Brain microvascular endothelial cell (primary cell): ENCODE data around the gene CGRRF1.

ENCODE experiments used
- DNase-seq: peaks from one replicate; pipeline ENCODE4 v3.0.0-alpha.2; 2020
- H3K27ac ChIP-seq: fragments of 250-450 bp; sonication (Bioruptor Pico); 2 replicates; pipeline ENCODE4 v1.5.1; 2020; ENCODE audit warnings: mild to moderate bottlenecking, moderate library complexity
- H3K27me3 ChIP-seq: fragments of 250-450 bp; sonication (Bioruptor Pico); replicated peaks from 2 replicates; pipeline ENCODE4 v1.5.1; 2020; ENCODE audit warnings: mild to moderate bottlenecking
- H3K36me3 ChIP-seq: fragments of 250-450 bp; sonication (Bioruptor Pico); replicated peaks from 2 replicates; pipeline ENCODE4 v1.5.1; 2020; ENCODE audit warnings: mild to moderate bottlenecking
- H3K4me3 ChIP-seq: 2 replicates; pipeline ENCODE4 v1.5.1; 2011; ENCODE audit warnings: low read depth, mild to moderate bottlenecking, control low read depth, low read length, moderate library complexity
- CTCF ChIP-seq: IDR thresholded peaks from 2 replicates; pipeline ENCODE4 v1.5.1; 2011; ENCODE audit warnings: low read depth, mild to moderate bottlenecking, moderate library complexity, low read length, control low read depth, inconsistent platforms; ENCODE audit errors: missing control alignments
- in situ Hi-C: cut with HindIII; loops from 2 replicates; pipeline ENCODE4 v1.10.0; 2017; ENCODE audit warnings: low sequenced_read_pairs, low pct_ligation_motif_present

CGRRF1 gene

GRCh38 chr14:54564868-54565784 lies 55.4 kb downstream of the CGRRF1 start:
- no peaks in the 10 kb centered on the region for H3K27me3 ChIP-seq
- H3K36me3 ChIP-seq: no peaks in the 10 kb centered on the region
- in situ Hi-C loops: no loop called here
- H3K4me3 ChIP-seq: peak overlapping the region; percentile 78
- no peak for TF ChIP-seq CTCF
- DNase-seq: peak; percentile 54
- H3K27ac ChIP-seq: peak overlapping the region; percentile 73

GRCh38 chr14:54565785-54566409 lies 56.2 kb downstream of the CGRRF1 start:
- no peaks in the 10 kb centered on the region for H3K27me3 ChIP-seq
- in situ Hi-C loops: no loop called here
- H3K27ac ChIP-seq: peak overlapping the region; percentile 73
- H3K36me3 ChIP-seq: no peaks in the 10 kb centered on the region
- TF ChIP-seq CTCF: no peak
- DNase-seq: peak; percentile 84
- H3K4me3 ChIP-seq: peak overlapping the region; percentile 78

- TF ChIP-seq CTCF: peak; percentile 67
- Histone ChIP-seq H3K4me3 (peak within 1 kb of the TSS; percentile 78), H3K36me3 (no peaks in the 10 kb centered on the region), H3K27me3 (no peaks in the 10 kb centered on the region), H3K27ac (peak within 1 kb of the TSS; percentile 73)
- in situ Hi-C loops: no loop called here
- peak; percentile 82 for DNase-seq
These were observed 56.9 kb downstream of the CGRRF1 start, which contains the start of gene SAMD4A for GRCh38 chr14:54566410-54567223. TSS of gene SAMD4A (plus strand) at chr14:54567128. CDS start at chr14:54567917, 789 bp downstream.

GRCh38 chr14:54567224-54567638 lies 57.5 kb downstream of the CGRRF1 start:
- TF ChIP-seq CTCF: no peak
- DNase-seq: no peak
- H3K4me3 ChIP-seq: peak overlapping the region; percentile 78
- peak overlapping the region; percentile 73 for H3K27ac ChIP-seq
- no peaks in the 10 kb centered on the region for H3K27me3 ChIP-seq
- in situ Hi-C loops: no loop called here
- no peaks in the 10 kb centered on the region for H3K36me3 ChIP-seq

GRCh38 chr14:54567639-54568561 lies 58.2 kb downstream of the CGRRF1 start:
- in situ Hi-C loops: no loop called here
- no peak for TF ChIP-seq CTCF
- DNase-seq: peak; percentile 20
- Histone ChIP-seq H3K27me3 (no peaks in the 10 kb centered on the region), H3K4me3 (peak overlapping the region; percentile 78), H3K36me3 (no peaks in the 10 kb centered on the region), H3K27ac (peak overlapping the region; percentile 73)
